CD14-positive monocyte (primary cell): ENCODE results near the gene GSKIP. TPM values are rescaled to one million over a fixed set of nuclear protein-coding genes. Genes with fewer than 3 reads are reported as not detected.

Source experiments
- DNase-seq, 3 donors: peaks; one replicate each; pipeline ENCODE4 v3.0.0-alpha.2; 2011 to 2022
- H2AFZ ChIP-seq: 2 replicates; pipeline ENCODE4 v1.6.0; 2012; ENCODE audit warnings: mild to moderate bottlenecking, low read depth, low read length, inconsistent platforms; ENCODE audit not compliant: insufficient read depth, poor library complexity, severe bottlenecking
- H3K27ac ChIP-seq, 2 donors: 1 replicate in 1 of 2; 2 replicates in 1 of 2; pipeline ENCODE4 v1.5.1; 2012 to 2013; ENCODE audit warnings: low read length in 2 of 2, control low read depth in 1 of 2, inconsistent platforms in 1 of 2, low read depth in 1 of 2, mild to moderate bottlenecking in 1 of 2
- H3K27me3 ChIP-seq, 2 donors: one replicate each; pipeline versions ENCODE4 v1.6.0 to v1.6.1; 2011 to 2013; ENCODE audit warnings: low read length in 2 of 2; ENCODE audit not compliant: control insufficient read depth in 2 of 2, insufficient read depth in 2 of 2
- H3K36me3 ChIP-seq, 2 donors: replicated peaks in 1 of 2; 1 replicate in 1 of 2; 2 replicates in 1 of 2; pipeline versions ENCODE4 v1.5.1 to v1.6.1; 2012 to 2013; ENCODE audit warnings: low read length in 2 of 2, control low read depth in 1 of 2, inconsistent platforms in 1 of 2, mild to moderate bottlenecking in 1 of 2; ENCODE audit not compliant: insufficient read depth in 2 of 2, control insufficient read depth in 1 of 2
- H3K4me1 ChIP-seq, 2 donors: 1 replicate in 1 of 2; 2 replicates in 1 of 2; pipeline versions ENCODE4 v1.5.1 to v1.6.1; 2012 to 2013; ENCODE audit warnings: low read length in 2 of 2, control low read depth in 1 of 2, inconsistent platforms in 1 of 2, mild to moderate bottlenecking in 1 of 2, moderate library complexity in 1 of 2; ENCODE audit not compliant: insufficient read depth in 2 of 2, control insufficient read depth in 1 of 2
- H3K4me2 ChIP-seq: replicated peaks from 2 replicates; pipeline ENCODE3; 2012; ENCODE audit warnings: low read length, moderate library complexity, mild to moderate bottlenecking; ENCODE audit not compliant: poor library complexity, severe bottlenecking; ENCODE audit errors: extremely low read depth
- H3K4me3 ChIP-seq, 3 experiments: fragments of 200-600 bp in 1 of 3; sonication (generic) in 1 of 3; replicated peaks in 1 of 3; 1 replicate in 2 of 3; 2 replicates in 1 of 3; pipeline ENCODE4 v1.5.1; 2011 to 2013; ENCODE audit warnings: low read length in 3 of 3, mild to moderate bottlenecking in 3 of 3, control low read depth in 2 of 3, low read depth in 2 of 3, inconsistent platforms in 1 of 3, moderate library complexity in 1 of 3
- H3K79me2 ChIP-seq: 2 replicates; pipeline ENCODE4 v1.6.0; 2012; ENCODE audit warnings: mild to moderate bottlenecking, control low read depth, inconsistent platforms, low read length, moderate library complexity; ENCODE audit not compliant: insufficient read depth
- H3K9ac ChIP-seq: 2 replicates; pipeline ENCODE4 v1.6.0; 2017; ENCODE audit warnings: low read length, mild to moderate bottlenecking; ENCODE audit not compliant: insufficient read depth, poor library complexity, severe bottlenecking
- H3K9me3 ChIP-seq, 2 donors: replicated peaks in 1 of 2; 1 replicate in 1 of 2; 2 replicates in 1 of 2; pipeline versions ENCODE4 v1.5.1 to v1.6.1; 2012 to 2013; ENCODE audit warnings: low read length in 2 of 2, control low read depth in 1 of 2; ENCODE audit not compliant: control insufficient read depth in 1 of 2, insufficient read depth in 1 of 2
- H4K20me1 ChIP-seq: 2 replicates; pipeline ENCODE4 v1.6.0; 2012; ENCODE audit warnings: mild to moderate bottlenecking, low read length, control low read depth, moderate library complexity; ENCODE audit not compliant: insufficient read depth
- H3K27ac Mint-ChIP-seq, 7 donors: one replicate each; pipeline ENCODE4 v1.8.0; 2020; ENCODE audit warnings: mild to moderate bottlenecking in 7 of 7, mixed read lengths in 7 of 7, moderate library complexity in 6 of 7, inconsistent platforms in 2 of 7
- H3K27me3 Mint-ChIP-seq, 3 donors: one replicate each; pipeline ENCODE4 v1.8.0; 2021 to 2022; ENCODE audit warnings: low read depth in 3 of 3, mild to moderate bottlenecking in 3 of 3, mixed read lengths in 3 of 3, moderate library complexity in 3 of 3, inconsistent platforms in 1 of 3
- H3K36me3 Mint-ChIP-seq, 2 donors: one replicate each; pipeline ENCODE4 v1.8.0; 2020; ENCODE audit warnings: mixed read lengths in 2 of 2, inconsistent platforms in 1 of 2, mild to moderate bottlenecking in 1 of 2
- H3K4me1 Mint-ChIP-seq: one replicate; pipeline ENCODE4 v1.8.0; 2020; ENCODE audit warnings: mild to moderate bottlenecking, mixed read lengths
- H3K4me3 Mint-ChIP-seq, 2 donors: one replicate each; pipeline ENCODE4 v1.8.0; 2020; ENCODE audit warnings: mild to moderate bottlenecking in 2 of 2, mixed read lengths in 2 of 2, moderate library complexity in 1 of 2
- H3K9me3 Mint-ChIP-seq, 7 donors: one replicate each; pipeline ENCODE4 v1.8.0; 2020 to 2022; ENCODE audit warnings: mixed read lengths in 7 of 7, mild to moderate bottlenecking in 6 of 7, moderate library complexity in 6 of 7, inconsistent platforms in 2 of 7
- WGBS: methylation state at CpG from one replicate; pipeline ENCODE4 v1.1.5; 2013; ENCODE audit warnings: missing lambda C conversion rate; ENCODE audit not compliant: insufficient coverage; 5-methylcytosine and 5-hydroxymethylcytosine counted together
- intact Hi-C, 2 donors: fragments of 100-400 bp; cut with micrococcal nuclease; formaldehyde crosslinking; loops; one replicate each; pipeline versions ENCODE4 v1.15.0 to v1.15.1; 2023
- polyA plus RNA-seq, 3 donors: library from polyadenylated mRNA; depleted of rRNA in 1 of 3; unstranded in 2 of 3; stranded (reverse) in 1 of 3; fragments of 300-500 nt in 2 of 3; fragments of >200 nt in 1 of 3; fragmentation: Illumina TruSeq in 2 of 3; gene quantifications; 1 replicate in 2 of 3; 2 replicates in 1 of 3; pipeline ENCODE4 v1.2.3, GENCODE V29; 2012 to 2021
- TF ChIP-seq, protein P1 (sequence below): fragments of 200-600 bp; IDR thresholded peaks from one replicate; pipeline ENCODE4 v1.8.0; 2022; ENCODE audit warnings: antibody characterized with exemption, mild to moderate bottlenecking

Gene GSKIP
- polyA plus RNA-seq, 3 donors, result 3.1 to 24.7 (median 20.7) TPM

DNA sequence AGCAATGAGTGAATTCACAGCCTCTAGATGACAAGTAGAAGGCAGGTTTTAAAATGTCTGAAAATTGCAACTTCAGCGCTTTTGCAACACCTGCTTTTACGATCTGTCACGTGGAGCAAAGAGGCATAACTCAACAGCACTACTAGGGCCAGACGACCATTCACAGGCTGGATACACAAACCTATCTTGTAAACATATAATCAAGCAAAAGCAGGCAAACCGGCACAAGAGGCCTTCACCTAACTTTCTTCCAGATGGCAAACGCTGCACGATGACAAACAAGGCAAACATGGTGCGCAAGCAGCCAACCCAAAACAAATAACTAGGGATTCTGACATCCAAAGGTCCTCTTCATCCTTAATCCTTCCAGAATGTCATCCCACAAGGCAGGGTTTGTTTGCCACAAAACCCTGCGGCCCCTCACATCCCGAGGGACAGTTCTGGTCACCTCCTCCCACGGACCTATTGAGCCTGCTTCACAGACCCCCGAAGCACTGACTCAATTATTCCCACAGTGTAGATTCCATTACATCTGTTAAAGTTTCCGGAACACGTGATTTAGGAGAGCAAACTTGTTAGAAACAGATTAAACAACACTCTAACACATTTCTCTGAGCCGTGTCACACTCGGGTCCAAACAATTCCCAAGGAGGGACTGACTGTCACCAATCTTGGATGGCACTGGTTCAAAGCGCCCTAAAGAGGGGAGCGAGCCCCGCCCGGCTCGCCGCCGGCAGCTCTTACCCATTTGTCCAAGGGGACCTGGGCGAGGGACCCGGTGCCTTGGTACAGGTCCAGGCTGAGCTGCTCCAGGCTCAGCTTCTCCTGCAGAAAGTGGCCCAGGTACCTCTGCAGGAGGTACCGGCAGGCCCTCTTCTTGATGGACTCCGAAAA, 1.0 kb upstream of the GSKIP start:
- peaks cover 45% of the 10 kb centered on the region for H3K4me1 Mint-ChIP-seq
- no peaks in the 10 kb centered on the region for H3K9me3 ChIP-seq
- H3K4me3 Mint-ChIP-seq, result peak overlapping the region; percentile 88 to 91
- H3K27ac ChIP-seq, result peak overlapping the region; percentile 64 to 90
- peak overlapping the region; percentile 81 to 95 (median 89) for H3K4me3 ChIP-seq
- intact Hi-C loops, result loop anchor here in 1 of 2 donors (2.0 to 10.0 kb wide), 2 partner anchors 28 to 142 kb away; partner anchors contain the start of gene PAPOLA
- peaks cover 31 to 33% of the 10 kb centered on the region in 2 donors for H3K4me1 ChIP-seq
- TF ChIP-seq, protein P1, sequence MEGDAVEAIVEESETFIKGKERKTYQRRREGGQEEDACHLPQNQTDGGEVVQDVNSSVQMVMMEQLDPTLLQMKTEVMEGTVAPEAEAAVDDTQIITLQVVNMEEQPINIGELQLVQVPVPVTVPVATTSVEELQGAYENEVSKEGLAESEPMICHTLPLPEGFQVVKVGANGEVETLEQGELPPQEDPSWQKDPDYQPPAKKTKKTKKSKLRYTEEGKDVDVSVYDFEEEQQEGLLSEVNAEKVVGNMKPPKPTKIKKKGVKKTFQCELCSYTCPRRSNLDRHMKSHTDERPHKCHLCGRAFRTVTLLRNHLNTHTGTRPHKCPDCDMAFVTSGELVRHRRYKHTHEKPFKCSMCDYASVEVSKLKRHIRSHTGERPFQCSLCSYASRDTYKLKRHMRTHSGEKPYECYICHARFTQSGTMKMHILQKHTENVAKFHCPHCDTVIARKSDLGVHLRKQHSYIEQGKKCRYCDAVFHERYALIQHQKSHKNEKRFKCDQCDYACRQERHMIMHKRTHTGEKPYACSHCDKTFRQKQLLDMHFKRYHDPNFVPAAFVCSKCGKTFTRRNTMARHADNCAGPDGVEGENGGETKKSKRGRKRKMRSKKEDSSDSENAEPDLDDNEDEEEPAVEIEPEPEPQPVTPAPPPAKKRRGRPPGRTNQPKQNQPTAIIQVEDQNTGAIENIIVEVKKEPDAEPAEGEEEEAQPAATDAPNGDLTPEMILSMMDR, result no peak
- peak overlapping the region; percentile 92 for H3K9ac ChIP-seq
- H3K36me3 Mint-ChIP-seq, result peaks cover 2 to 7% of the 10 kb centered on the region in 2 donors
- no peaks in the 10 kb centered on the region for H3K36me3 ChIP-seq
- no peaks in the 10 kb centered on the region for H3K9me3 Mint-ChIP-seq
- H3K27me3 Mint-ChIP-seq, result no peaks in the 10 kb centered on the region
- peaks cover 12% of the 10 kb centered on the region for H4K20me1 ChIP-seq
- H3K27me3 ChIP-seq, result no peaks in the 10 kb centered on the region
- peaks cover 67% of the 10 kb centered on the region for H3K79me2 ChIP-seq
- peak; percentile 18 to 39 (median 30) for DNase-seq
- under 1% methylated on average over 26 of the region's 27 CpGs for WGBS
- H2AFZ ChIP-seq, result peak overlapping the region; percentile 93
- H3K27ac Mint-ChIP-seq, result peak overlapping the region; percentile 70 to 87 (median 82)
- H3K4me2 ChIP-seq, result peak overlapping the region; percentile 89

DNA sequence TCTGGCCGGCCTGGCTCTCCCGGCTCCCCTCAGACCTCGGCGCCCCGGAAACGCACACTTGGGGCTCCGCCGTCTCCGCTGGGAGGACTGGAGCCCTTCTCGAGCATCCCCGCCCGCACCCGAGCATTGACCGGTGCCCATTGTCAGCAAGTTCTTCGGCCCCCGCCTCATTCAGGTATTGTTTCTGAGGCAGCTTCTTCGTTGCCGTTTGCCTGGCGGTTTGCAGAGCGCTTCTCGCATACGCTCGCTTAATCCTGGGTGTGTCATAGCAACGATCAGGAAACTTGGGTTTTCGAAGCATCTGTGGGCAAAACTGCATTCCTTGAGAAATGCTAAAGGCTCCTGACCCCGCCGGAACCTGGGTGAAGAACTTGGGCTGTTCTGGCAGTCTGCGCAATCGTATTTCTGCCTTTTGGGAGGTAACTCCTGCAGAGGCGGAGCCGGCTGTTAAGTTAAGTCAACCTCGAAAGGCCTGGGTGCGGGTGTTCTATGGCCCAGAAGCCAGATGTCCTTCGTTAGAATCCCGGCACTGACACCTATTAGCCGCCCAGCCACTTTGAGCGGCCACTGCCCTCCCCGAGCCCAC, 518 bp downstream of the GSKIP start:
- Mint-ChIP-seq H3K27ac (peak overlapping the region in 6 of 7 donors; percentile 7 to 82 (median 65)), H3K4me3 (peak overlapping the region; percentile 88), H3K9me3 (peaks cover 0 to 5% (median 0%) of the 10 kb centered on the region in 7 donors), H3K36me3 (peaks cover 0 to 4% of the 10 kb centered on the region in 2 donors), H3K4me1 (peaks cover 48% of the 10 kb centered on the region), H3K27me3 (no peaks in the 10 kb centered on the region)
- Histone ChIP-seq H3K4me3 (peak overlapping the region; percentile 69 to 91 (median 81)), H3K4me1 (peaks cover 31 to 33% of the 10 kb centered on the region in 2 donors), H3K9me3 (no peaks in the 10 kb centered on the region), H3K4me2 (peak overlapping the region; percentile 89), H3K36me3 (no peaks in the 10 kb centered on the region), H4K20me1 (peaks cover 15% of the 10 kb centered on the region), H2AFZ (peak overlapping the region; percentile 89), H3K9ac (peak overlapping the region; percentile 92), H3K27me3 (no peaks in the 10 kb centered on the region), H3K27ac (peak overlapping the region; percentile 20 to 54), H3K79me2 (peaks cover 53% of the 10 kb centered on the region)
- peak in 1 of 3 donors; percentile 8 for DNase-seq
- TF ChIP-seq, protein P1, result no peak
- WGBS, result under 1% methylated on average over 34 of the region's 38 CpGs
- intact Hi-C loops, result loop anchor here in 1 of 2 donors (2.0 to 10.0 kb wide), 2 partner anchors 27 to 141 kb away; partner anchors contain the start of gene PAPOLA
